ENCODE measurements around the gene CCDC14.
"Not testable (repeated sequence)": the region's sequence is repeated elsewhere in the genome, so short reads cannot be mapped to it uniquely, and the experiment has no call there.

CCDC14 gene

DNA sequence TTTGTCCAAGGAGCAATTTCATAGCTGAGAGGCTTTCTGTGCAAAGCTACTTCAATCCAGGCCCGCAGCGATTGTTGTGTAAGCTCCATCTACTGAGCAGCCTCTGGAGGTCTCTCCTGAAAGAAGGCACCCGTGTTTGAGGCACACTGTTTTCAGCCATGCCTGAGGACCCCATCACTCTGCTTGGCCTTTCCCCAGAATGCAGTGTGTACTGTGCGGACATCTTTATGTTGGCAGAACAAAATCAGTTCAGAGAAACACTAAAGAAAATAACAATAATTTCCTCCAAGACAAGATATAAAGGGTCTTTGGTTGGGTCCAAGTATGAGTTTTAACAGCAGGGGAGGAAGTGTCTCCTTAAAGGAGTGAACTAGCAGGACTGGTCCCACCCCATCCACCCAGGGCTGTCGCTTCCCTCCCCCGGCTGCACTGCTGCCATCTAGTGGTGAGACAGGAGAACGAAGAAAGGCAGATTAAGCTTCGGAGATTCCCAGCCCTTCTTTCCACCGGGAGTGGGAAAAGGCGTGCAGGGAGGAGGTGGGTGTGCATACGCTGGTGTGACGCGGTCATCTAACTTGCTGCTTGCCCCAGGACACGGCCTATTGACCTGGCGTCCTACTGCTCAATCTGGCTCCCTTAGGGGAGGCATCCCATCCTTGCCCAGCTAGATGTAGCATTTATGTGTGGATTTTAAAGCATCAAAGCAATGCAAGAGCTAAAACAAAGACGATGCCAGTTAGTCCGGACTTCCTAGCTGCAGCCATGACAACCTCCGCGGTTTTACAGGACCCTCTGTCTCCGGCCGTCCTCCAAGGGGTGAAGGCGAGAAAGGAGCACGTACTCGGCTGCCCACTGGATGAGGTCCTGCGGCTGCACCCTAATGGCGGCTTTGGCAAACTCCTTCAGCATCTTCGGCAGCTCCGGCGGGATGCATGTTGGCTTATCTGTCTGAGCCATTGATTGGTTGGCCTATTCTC lies 18.8 kb upstream of the CCDC14 start:
- TF ChIP-seq, protein P1, sequence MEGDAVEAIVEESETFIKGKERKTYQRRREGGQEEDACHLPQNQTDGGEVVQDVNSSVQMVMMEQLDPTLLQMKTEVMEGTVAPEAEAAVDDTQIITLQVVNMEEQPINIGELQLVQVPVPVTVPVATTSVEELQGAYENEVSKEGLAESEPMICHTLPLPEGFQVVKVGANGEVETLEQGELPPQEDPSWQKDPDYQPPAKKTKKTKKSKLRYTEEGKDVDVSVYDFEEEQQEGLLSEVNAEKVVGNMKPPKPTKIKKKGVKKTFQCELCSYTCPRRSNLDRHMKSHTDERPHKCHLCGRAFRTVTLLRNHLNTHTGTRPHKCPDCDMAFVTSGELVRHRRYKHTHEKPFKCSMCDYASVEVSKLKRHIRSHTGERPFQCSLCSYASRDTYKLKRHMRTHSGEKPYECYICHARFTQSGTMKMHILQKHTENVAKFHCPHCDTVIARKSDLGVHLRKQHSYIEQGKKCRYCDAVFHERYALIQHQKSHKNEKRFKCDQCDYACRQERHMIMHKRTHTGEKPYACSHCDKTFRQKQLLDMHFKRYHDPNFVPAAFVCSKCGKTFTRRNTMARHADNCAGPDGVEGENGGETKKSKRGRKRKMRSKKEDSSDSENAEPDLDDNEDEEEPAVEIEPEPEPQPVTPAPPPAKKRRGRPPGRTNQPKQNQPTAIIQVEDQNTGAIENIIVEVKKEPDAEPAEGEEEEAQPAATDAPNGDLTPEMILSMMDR (IDR thresholded peaks at IDR 0.05; ENCODE audit: insufficient read depth, low read length), result peak; percentile 25
- H3K4me3 ChIP-seq (replicated peaks; ENCODE audit: insufficient read depth, low read length); H3K27ac ChIP-seq (replicated peaks): not testable (repeated sequence)
- peak in 1 of 2 experiments; percentile 15 for DNase-seq (ENCODE audit: low read depth in 1 of 2, low spot score in 1 of 2)
- peaks cover 11% of the 10 kb centered on the region for H3K27me3 ChIP-seq (ENCODE audit: insufficient read depth, poor library complexity, severe bottlenecking)

DNA sequence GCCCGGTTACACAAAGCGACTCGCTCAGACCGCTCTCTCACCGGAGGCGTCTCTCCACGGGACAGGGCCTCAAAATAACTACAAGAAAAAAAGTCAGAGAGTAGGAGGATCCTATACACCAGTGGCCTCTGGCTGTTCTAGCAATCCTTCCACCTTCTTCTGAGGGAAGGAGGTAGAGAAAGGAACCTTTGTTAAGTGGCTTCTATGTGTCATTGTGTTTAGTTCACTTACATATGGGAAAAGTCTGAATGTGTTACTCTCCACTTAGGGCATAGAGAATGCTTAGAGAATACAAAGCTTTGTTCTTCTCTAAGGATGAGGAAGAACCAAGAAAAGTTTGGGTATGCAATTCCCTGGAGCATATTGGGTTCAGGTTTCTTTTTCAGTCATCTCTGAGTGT lies 15.9 kb upstream of the CCDC14 start:
- not testable (repeated sequence) for H3K27ac ChIP-seq (replicated peaks); DNase-seq (ENCODE audit: low read depth in 1 of 2, low spot score in 1 of 2); H3K4me3 ChIP-seq (replicated peaks; ENCODE audit: insufficient read depth, low read length)
- H3K27me3 ChIP-seq (ENCODE audit: insufficient read depth, poor library complexity, severe bottlenecking), result peaks cover 12% of the 10 kb centered on the region

DNA sequence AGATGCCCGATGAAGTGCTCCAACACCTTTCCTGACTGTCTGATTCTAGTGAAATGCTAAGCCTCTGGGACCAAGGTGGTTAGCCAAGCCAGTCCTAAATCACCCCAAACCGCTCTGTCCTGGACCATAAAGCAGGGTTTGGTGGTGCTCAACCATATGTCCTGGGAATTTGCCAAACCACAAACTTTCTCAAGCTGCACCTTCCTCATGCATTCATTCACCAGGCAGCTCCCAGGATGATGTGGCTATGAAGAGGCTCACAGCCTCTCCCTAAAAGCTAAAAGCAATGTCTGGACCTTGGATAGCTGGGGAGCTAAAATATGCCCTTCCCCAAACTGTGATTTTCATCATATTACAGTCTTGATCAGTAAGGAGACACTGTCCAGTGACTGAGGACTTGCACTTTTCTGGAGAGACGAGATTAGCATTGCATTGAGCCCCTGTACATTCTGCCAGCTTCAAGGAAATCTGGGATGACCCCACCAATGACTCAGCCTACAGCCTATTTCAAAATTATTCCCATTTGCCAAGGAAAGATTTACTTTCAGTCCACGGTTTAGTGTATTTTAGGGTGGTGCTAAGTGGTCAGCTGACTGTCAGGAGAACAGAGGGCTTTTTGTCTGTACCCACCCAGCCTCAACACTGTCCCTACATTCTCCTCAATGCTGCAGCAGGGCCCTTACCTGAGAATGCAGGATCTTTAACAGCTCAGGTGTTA lies 15.3 kb upstream of the CCDC14 start:
- H3K27ac ChIP-seq (replicated peaks); DNase-seq (ENCODE audit: low read depth in 1 of 2, low spot score in 1 of 2); H3K4me3 ChIP-seq (replicated peaks; ENCODE audit: insufficient read depth, low read length): not testable (repeated sequence)
- H3K27me3 ChIP-seq (ENCODE audit: insufficient read depth, poor library complexity, severe bottlenecking), result peaks cover 10% of the 10 kb centered on the region

DNA sequence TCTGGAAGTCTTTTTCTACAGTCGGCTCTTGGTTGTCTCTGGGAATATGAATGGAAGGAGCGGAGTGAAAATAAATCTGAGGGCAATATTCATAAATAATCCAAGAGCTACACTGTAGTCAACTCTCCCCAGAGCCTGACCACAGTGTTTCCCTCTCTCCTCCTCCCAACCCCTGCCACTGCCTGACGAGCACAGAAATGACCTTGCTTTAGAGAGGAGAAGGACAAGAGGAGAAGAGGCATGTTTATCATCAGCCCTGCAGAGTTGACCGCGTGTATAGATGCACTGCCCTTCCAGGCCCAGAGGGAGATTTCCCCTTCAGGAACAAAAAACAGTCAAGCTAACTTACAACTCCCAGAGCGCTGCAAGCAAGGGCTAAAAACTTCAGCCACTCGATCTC lies 14.0 kb upstream of the CCDC14 start:
- H3K27ac ChIP-seq (replicated peaks); DNase-seq (ENCODE audit: low read depth in 1 of 2, low spot score in 1 of 2); H3K4me3 ChIP-seq (replicated peaks; ENCODE audit: insufficient read depth, low read length); H3K27me3 ChIP-seq (ENCODE audit: insufficient read depth, poor library complexity, severe bottlenecking): not testable (repeated sequence)

DNA sequence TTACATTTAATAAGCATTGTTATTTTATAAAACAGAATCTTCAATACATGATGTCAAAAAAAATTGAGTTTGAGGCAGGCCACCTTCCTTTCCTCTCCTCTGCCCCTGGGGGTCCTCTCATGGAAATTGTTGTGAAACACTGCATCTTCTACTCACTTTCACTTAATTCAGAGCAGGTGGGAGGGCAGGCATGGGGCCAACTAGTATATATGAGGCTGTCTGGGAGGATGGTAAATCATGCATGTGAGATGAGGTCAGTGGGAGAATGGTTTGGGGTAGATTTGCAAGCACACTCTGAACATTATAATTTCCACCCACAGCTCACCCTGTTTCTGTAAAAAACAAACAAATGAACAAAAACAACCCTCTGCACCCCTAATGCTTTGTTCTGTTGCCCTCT lies 10.4 kb upstream of the CCDC14 start:
- DNase-seq (ENCODE audit: low read depth in 1 of 2, low spot score in 1 of 2), result no peak
- TF ChIP-seq, protein P1 (IDR thresholded peaks at IDR 0.05; ENCODE audit: insufficient read depth, low read length), result no peak
- TF ChIP-seq, protein P2, sequence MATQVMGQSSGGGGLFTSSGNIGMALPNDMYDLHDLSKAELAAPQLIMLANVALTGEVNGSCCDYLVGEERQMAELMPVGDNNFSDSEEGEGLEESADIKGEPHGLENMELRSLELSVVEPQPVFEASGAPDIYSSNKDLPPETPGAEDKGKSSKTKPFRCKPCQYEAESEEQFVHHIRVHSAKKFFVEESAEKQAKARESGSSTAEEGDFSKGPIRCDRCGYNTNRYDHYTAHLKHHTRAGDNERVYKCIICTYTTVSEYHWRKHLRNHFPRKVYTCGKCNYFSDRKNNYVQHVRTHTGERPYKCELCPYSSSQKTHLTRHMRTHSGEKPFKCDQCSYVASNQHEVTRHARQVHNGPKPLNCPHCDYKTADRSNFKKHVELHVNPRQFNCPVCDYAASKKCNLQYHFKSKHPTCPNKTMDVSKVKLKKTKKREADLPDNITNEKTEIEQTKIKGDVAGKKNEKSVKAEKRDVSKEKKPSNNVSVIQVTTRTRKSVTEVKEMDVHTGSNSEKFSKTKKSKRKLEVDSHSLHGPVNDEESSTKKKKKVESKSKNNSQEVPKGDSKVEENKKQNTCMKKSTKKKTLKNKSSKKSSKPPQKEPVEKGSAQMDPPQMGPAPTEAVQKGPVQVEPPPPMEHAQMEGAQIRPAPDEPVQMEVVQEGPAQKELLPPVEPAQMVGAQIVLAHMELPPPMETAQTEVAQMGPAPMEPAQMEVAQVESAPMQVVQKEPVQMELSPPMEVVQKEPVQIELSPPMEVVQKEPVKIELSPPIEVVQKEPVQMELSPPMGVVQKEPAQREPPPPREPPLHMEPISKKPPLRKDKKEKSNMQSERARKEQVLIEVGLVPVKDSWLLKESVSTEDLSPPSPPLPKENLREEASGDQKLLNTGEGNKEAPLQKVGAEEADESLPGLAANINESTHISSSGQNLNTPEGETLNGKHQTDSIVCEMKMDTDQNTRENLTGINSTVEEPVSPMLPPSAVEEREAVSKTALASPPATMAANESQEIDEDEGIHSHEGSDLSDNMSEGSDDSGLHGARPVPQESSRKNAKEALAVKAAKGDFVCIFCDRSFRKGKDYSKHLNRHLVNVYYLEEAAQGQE (IDR thresholded peaks at IDR 0.05; ENCODE audit: insufficient replicate concordance, low read depth), result no peak
- Histone ChIP-seq H3K27ac (replicated peaks) (no peak overlapping the region), H3K4me3 (replicated peaks; ENCODE audit: insufficient read depth, low read length) (no peak overlapping the region), H3K27me3 (ENCODE audit: insufficient read depth, poor library complexity, severe bottlenecking) (peaks cover 7% of the 10 kb centered on the region)

DNA sequence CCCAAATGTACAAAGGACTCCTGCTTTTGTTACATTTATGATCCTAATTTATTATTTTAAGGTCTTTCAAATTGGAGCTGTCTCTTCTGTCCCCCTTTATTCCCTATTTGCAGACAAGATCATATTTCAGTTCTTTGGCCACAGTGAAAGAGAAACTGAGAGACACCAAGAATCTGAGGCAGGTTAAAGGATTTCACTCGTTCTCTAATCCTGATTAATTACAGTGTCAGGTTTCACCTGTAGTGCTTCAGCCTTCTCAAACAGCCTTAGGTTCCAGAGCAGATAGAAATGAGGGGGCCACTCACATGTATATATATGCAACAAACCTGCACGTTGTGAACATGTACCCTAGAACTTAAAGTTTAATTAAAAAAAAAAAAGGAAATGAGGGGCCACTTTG lies 6.2 kb upstream of the CCDC14 start:
- H3K27ac ChIP-seq (replicated peaks); H3K4me3 ChIP-seq (replicated peaks; ENCODE audit: insufficient read depth, low read length); H3K27me3 ChIP-seq (ENCODE audit: insufficient read depth, poor library complexity, severe bottlenecking); DNase-seq (ENCODE audit: low read depth in 1 of 2, low spot score in 1 of 2): not testable (repeated sequence)

DNA sequence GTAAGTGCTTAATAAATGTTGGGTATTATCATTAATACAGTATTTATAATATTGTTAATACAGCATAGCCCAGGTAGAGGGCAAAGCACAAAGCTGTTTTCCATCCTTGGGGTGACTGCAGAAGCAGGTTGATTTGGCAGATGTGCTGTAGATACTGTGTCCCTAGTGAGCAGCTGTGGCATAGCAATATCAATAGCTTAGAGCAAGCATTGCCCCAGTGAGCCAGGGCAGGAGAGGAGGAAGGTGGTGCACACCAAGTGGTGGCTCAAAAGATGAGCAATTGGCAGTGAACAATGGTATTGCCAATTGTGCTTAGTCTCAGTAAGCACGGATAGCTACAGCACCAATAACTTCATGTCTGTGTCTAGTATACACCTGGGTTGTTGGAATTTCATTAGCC lies 5.8 kb upstream of the CCDC14 start:
- not testable (repeated sequence) for H3K27me3 ChIP-seq (ENCODE audit: insufficient read depth, poor library complexity, severe bottlenecking); H3K4me3 ChIP-seq (replicated peaks; ENCODE audit: insufficient read depth, low read length); H3K27ac ChIP-seq (replicated peaks); DNase-seq (ENCODE audit: low read depth in 1 of 2, low spot score in 1 of 2)

DNA sequence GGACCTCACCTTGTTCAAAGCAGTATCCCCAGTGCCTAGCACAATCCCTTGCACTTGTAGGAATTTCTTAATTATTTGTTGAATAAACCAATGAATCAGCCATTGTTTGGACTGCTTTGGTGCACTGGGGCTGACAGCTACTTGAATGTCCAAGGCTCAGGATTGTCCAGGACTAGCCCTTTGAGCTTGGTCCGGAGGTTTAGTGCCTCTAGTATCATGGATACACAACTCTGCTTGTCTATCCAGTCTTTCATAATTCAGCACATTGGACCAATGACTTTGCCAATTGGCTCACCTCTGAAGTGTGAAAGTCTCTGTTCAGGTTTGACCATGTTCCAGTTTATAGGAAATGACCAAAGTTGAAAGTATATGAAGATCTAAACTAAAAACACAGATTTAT lies 3.8 kb upstream of the CCDC14 start:
- not testable (repeated sequence) for H3K27ac ChIP-seq (replicated peaks); H3K4me3 ChIP-seq (replicated peaks; ENCODE audit: insufficient read depth, low read length); DNase-seq (ENCODE audit: low read depth in 1 of 2, low spot score in 1 of 2); H3K27me3 ChIP-seq (ENCODE audit: insufficient read depth, poor library complexity, severe bottlenecking)
